IPS DF 4.7 (cell line): ENCODE measurements around the gene NTNG1.
"Not testable (repeated sequence)": the region's sequence is repeated elsewhere in the genome, so short reads cannot be mapped to it uniquely, and the experiment has no call there.

Experiments used
- DNase-seq: peaks from one replicate; pipeline ENCODE4 v3.0.0-alpha.2; 2013; ENCODE audit warnings: low spot score; ENCODE audit errors: extremely low read depth

The NTNG1 gene

GRCh38 chr1:107142666-107143065, 1.8 kb downstream of the NTNG1 start:
- no peak for DNase-seq

- no peak for DNase-seq
Observed at GRCh38 chr1:107145637-107146036, 4.8 kb downstream of the NTNG1 start.

DNA sequence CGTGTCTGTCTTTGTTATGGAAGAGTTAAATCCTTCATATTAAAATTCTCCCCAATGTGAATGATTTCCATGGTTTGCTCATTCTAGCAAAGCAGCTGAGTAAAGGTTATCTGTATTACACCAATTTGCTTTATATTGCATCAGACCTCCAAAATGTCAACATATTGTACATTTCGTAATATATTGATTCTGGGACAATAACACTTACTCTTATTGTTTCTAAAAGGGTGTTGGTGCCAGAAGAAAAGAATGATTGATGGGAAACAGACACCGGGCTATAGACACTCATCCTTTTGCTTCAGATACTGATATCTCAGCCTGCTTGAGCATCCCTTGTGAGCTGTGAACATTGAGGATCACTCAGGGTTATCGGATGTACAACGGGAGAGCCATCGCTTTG, 7.0 kb downstream of the NTNG1 start:
- DNase-seq: no peak

- no peak for DNase-seq
Observed at GRCh38 chr1:107149946-107150345, 9.1 kb downstream of the NTNG1 start.

DNA sequence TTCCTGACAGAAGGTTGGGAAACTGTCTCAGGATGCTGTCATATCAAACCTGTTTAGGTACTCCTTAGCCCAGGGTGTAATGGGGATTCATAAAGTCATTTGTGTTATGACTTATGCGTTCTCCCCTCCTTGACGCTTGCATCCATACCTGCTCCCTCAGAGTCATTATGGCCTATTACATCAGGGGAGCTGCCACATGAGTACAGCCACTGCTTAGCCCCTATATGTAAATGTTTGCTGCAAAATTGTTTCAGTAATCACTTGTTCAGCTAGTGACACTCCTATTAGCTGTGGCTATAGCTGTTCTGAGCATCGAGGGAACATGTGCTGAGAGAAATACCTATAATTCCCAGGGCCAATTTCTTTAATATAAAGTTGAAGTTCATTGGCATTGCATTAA, 10.5 kb downstream of the NTNG1 start:
- DNase-seq: no peak

- no peak for DNase-seq
Observed at GRCh38 chr1:107152395-107152794, 11.6 kb downstream of the NTNG1 start.

DNA sequence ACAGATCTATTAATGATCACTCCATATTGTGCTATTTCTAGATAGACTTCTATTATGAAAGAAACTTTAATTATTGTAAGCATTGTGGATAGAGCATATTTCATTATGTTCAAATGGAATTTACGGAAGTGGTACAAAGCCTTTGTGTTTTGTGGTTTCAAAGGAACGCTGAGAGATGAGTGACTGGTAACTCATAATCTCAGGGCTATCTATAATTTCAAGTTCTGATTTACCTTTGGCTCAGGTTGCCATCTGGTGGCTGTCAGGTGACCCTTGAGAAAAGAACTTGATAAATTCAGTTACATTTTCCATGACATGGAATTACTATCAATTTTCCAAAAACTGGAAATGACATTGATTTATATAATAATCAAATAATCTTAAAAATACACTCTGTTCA, 12.2 kb downstream of the NTNG1 start:
- no peak for DNase-seq

DNA sequence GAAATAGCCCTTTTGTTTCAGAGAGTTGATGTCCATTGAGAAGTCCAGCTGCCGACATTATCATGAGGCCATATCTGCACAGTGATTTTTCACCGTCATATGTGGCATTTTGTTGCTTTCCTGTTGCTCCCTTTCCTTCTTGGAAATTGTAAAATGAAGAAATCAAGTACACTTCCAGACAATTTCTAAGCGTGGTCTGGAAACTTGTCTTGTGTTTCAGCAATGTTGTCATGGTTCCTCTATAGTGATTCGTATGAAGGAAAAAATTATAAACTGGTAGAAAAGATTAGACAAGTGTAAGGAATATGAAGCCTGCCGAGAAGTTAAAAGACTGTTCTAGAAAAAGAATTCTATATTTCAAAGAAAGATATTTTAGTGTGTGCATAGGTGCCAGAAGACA, 17.7 kb downstream of the NTNG1 start:
- DNase-seq: no peak

- DNase-seq: no peak
Observed at GRCh38 chr1:107158991-107159390, 18.2 kb downstream of the NTNG1 start.

- DNase-seq: no peak
Observed at GRCh38 chr1:107162745-107163144, 21.9 kb downstream of the NTNG1 start.

DNA sequence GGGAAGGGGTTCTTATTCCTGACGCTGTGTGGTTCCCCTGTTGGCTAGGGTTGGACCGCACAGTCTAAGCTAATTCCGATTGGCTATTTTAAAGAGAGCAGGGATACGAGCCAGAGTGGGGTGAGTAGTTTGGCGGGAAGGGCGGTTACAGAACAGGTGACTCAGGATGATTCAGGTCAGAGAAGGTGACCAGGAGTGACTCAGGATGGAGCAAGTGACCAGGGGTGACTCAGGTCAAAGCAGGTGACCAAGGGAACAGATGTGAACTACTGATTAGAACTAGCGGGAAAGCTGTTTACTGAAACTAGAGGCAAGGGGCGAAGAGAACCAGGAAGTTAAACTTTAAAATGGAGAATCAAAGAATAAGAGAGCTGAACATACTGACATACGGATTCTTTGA, 24.1 kb downstream of the NTNG1 start:
- DNase-seq: not testable (repeated sequence)

- DNase-seq: no peak
Observed at GRCh38 chr1:107169615-107170014, 28.8 kb downstream of the NTNG1 start.

- DNase-seq: no peak
Observed at GRCh38 chr1:107171333-107171732, 30.5 kb downstream of the NTNG1 start.

- no peak for DNase-seq
Observed at GRCh38 chr1:107172450-107173170, 31.8 kb downstream of the NTNG1 start.

DNA sequence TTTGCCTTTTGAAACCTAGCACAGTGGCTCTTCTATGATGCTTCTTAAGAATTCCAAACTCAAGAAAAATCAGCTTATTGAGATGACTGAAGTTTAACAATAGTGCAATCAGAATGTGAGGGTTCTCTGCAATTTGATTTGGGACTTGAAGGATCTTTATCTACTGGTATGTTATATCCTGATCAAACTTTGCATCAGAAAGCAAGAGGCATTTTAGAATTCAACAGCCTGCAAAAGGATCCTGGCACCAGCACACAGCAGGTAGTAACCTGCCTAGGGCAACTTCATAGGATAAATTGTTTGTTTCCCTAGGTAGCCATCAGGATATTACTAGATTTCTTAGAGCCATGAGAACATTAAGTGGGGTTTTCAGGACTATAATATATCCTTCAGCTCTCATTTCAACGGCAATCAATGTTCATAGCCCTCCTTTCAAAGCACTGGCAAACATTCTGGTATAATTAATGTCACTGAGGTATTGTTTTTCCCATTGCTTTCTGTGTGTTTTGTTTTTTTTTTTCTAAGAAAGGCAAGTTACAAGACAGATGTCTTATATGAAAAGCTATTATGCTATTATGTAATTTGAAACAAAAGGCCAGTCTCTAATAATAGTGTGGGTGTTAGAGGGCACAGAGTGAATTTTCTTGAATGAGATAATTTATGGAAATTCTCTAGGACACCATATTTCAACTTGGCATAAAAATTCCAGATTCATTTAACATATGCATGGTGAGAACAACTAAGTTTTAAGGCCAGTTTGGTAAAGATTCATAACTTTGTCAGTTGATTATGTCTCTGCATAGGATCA, 34.5 kb downstream of the NTNG1 start:
- no peak for DNase-seq

DNA sequence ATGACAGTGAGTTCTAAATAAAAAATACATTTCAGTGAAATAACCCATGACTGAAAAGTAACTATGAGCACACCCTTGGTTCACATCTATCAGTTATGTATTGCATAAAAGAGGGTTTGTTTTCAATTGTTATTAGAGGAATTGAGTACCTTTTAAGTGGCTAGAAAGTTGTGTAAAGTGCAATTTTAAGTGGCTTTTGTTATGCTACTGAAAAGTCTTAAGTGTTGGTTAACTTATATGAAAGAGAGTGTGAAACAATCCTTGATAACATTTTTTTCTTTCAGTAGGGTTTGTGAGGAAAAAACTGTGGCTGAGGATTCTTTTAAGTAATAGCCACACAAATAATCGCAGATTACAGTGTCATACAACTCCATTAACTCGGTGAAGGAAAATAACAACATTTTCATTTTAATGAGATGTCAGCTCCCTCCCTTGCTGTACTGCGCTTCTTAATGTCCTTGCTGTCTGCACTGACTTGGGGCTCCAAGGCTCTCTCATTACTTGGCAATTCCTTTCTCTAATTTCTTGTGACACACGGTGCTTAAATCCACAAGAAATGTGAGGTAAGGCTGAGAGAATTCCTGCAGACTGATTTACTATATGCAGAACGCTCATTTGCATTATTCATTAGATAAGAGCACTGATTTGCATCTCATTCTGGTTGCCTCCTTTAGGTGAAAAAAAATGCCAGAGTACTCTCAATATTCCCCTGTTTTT, 40.6 kb downstream of the NTNG1 start:
- no peak for DNase-seq

GRCh38 chr1:107183011-107183410, 42.2 kb downstream of the NTNG1 start:
- no peak for DNase-seq

GRCh38 chr1:107184888-107185287, 44.0 kb downstream of the NTNG1 start:
- DNase-seq: no peak

DNA sequence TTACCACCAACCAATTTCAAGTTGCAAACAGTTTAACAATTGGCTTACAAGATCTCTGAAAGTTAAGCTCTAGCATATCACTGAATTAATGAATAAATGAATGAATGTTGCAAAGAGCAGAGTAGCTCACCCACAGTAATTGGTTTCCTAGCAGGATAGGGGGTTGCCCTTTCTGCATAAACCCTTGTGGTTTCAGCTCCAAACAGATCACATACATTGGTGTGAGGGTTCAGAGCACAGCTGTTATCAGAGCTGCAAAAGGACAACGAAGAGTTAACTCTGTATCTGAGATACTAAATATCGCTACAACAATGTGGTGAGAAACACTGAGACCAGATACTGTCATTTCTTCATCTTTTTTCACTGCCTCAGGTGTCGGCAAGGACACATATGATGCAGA, 46.6 kb downstream of the NTNG1 start:
- DNase-seq: no peak

GRCh38 chr1:107188160-107188559, 47.3 kb downstream of the NTNG1 start:
- no peak for DNase-seq

- DNase-seq: no peak
Observed at GRCh38 chr1:107194380-107194779, 53.5 kb downstream of the NTNG1 start.

GRCh38 chr1:107195476-107195875, 54.6 kb downstream of the NTNG1 start:
- DNase-seq: no peak
